Sciatic nerve (tissue), 2 donors: ENCODE measurements around the gene MSANTD3. TPM values are rescaled to one million over a fixed set of nuclear protein-coding genes. Genes with fewer than 3 reads are reported as not detected.
A peak's percentile ranks its signal among the peaks of the same experiment; 100 is the strongest.
"Not testable (repeated sequence)": the region's sequence is repeated elsewhere in the genome, so short reads cannot be mapped to it uniquely, and the experiment has no call there.

ENCODE experiments used
- ATAC-seq: fragments of 200-7000 bp; cut with Tn5 transposase; one replicate; pipeline ENCODE4 v1.9.1; 2020; ENCODE audit warnings: mild to moderate bottlenecking, moderate library complexity
- DNase-seq: peaks from one replicate; pipeline ENCODE4 v3.0.0-alpha.2; 2020; ENCODE audit warnings: low spot score
- intact Hi-C: fragments of 100-400 bp; cut with DNase I; formaldehyde crosslinking; loops from one replicate; pipeline ENCODE4 v1.14.2; 2022
- total RNA-seq: library from RNA; stranded (reverse); fragmentation: NEBNext Ultra II Directional; extraction: Animal tissue kit (Norgen Biotek cat#: 25700); gene quantifications from one replicate; pipeline ENCODE4 v1.2.1, GENCODE V29; 2021
- donor health status: DM: no; HTN: no; CAD: no.
- donor health status: DM: no; HTN: no; CAD: no.

The MSANTD3 gene, protein sequence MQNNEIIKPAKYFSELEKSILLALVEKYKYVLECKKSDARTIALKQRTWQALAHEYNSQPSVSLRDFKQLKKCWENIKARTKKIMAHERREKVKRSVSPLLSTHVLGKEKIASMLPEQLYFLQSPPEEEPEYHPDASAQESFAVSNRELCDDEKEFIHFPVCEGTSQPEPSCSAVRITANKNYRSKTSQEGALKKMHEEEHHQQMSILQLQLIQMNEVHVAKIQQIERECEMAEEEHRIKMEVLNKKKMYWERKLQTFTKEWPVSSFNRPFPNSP
- total RNA-seq: 16.2 TPM

DNA sequence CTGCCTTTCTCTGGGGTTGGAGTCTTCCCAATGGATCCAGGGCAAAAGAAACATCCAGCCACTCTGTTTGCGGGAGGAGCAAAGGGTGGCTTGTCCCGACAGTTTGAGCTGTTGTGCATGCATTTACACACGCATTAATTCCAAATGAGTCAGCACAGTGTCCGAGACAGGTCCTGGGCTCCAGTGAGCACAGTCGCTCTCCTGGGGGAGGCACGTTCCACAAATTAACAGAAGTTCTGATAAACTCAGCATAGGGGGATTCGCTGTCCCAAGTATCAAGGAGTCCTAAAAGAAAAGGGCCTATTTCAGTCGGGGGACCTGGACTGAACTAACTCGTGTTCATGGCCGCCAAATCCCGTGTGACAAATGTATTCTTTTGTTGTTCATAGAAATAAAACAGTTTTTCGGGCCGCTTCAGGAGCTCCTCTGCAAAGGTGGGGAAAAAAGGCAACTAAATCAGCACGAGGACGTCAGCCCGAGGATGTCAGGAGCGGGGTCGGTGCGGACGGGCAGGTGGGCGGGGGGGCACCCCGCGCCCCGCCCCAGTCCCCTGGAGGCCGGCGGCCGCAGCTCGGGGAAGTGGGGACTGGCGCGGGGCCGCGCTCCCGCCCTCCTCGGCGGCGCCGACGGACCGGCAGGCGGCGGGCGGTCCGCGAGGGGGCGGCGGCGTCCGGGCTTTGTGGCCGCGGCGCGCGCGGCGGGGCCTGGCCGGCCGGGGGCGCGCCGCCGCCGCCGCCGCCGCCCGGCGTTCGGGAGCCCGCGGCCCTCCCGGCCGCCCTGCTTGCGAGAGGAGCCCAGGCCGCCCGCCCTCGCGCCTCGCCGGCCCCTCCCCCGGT, at the start of gene MSANTD3:
MSANTD3 (plus strand) TSS at position 614 of the 836 bp plus-strand sequence. CDS start 14,796 bp downstream, outside the sequence.
- ATAC-seq: peak; percentile 76
- intact Hi-C loops: no loop called here
- DNase-seq: peak; percentile 71

DNA sequence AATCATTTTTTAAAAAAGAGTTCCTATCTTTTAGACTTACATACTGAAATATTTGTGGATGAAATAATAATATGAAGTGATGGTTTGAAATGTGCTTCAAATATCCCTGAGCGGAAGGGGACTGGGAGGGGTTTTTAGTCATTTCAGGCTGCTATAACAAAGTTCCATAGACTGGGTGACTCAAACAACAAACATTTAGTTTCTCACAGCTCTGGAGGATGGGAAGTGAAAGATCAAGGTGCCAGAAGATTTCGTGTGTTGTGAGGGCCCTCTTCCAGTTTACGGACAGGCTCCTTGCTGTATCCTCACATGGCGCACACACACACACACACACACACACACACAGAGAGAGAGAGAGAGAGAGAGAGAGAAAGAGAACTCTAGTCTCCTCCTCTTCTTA, 47.1 kb upstream of the MSANTD3 start:
- intact Hi-C loops: no loop called here
- ATAC-seq (no peak), DNase-seq (no peak)

DNA sequence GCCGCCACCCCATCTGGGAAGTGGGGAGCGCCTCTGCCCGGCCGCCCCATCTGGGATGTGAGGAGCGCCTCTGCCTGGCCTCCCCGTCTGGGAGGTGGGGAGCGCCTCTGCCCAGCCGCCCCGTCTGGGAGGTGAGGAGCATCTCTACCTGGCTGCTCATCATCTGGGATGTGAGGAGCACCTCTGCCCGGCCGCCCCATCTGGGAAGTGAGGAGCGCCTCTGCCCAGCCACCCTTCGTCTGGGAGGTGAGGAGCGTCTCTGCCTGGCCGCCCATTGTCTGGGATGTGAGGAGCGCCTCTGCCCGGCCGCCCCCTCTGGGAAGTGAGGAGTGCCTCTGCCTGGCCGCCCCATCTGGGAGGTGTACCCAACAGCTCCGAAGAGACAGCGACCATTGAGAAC, 34.0 kb upstream of the MSANTD3 start:
- ATAC-seq, intact Hi-C loops: not testable (repeated sequence)

DNA sequence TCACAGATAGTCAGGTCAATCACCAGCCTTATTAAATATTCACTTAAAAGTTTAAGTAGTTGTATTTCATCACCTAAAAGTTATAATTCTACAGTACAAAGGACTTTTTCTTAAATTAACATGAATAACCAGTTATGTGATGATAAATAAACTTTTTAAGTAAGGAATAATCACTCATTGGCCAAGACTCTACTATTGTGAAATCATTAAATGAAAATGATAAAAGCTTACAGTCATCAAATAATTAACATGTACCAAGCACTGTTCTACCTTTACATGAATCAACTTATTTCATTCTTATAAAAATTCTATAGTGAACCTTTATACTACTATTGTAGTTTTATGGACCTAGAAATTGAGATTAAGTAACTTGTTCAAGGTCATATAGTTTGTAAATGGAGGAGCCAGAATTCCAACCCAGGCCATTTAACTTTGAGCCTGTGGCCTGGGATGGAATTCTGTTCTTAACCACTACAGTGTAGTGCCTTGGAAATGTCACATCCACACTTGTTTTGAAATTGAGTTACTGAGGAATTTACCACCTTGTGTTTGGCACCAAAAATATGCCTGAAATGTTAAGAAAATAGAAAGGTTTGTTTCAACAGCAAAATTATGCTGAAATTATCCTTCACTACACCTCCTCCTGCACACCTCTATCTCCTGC, 32.8 kb upstream of the MSANTD3 start:
- DNase-seq (no peak), ATAC-seq (no peak)
- intact Hi-C loops: no loop called here

More for the DNA sequence above, 34.0 kb upstream of the MSANTD3 start:
- not testable (repeated sequence) for DNase-seq

DNA sequence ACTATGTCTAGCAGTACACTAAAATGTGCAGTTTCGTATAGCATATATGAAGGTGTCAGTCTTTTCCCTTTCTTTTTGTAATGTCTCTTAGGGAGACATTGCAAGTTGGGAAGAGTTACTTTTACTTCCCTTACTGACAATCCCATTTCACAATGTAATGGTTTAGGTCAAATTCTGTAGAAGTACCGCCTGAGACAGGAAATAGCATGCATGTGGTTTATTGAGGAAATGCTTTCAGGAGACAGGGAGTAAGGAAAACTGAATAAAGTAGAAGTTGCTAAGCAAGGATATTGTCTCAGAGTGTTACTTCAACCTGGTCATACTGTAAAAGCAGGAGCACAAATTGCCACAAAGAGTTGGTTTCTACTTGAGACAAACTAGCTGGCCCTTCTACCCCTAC, 32.1 kb upstream of the MSANTD3 start:
- intact Hi-C loops: no loop called here
- DNase-seq (no peak), ATAC-seq (no peak)

DNA sequence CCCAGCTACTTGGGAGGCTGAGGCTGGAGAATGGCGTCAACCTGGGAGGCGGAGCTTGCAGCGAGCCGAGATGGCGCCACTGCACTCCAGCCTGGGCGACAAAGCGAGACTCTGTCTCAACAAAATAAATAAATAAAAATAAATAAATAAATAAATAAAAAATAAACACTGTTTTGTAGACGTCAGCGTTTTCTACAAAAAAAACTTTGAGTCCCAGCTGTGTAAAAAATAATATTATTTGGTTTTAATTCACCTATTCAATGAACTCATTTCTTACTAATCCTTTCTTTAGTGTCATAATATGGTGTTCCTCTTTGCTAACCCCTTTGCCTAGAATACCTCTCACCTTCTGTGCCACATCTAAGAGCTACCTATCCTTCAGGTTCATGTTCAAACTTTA, 30.2 kb upstream of the MSANTD3 start:
- intact Hi-C loops: no loop called here
- no peak for DNase-seq
- ATAC-seq: no peak

DNA sequence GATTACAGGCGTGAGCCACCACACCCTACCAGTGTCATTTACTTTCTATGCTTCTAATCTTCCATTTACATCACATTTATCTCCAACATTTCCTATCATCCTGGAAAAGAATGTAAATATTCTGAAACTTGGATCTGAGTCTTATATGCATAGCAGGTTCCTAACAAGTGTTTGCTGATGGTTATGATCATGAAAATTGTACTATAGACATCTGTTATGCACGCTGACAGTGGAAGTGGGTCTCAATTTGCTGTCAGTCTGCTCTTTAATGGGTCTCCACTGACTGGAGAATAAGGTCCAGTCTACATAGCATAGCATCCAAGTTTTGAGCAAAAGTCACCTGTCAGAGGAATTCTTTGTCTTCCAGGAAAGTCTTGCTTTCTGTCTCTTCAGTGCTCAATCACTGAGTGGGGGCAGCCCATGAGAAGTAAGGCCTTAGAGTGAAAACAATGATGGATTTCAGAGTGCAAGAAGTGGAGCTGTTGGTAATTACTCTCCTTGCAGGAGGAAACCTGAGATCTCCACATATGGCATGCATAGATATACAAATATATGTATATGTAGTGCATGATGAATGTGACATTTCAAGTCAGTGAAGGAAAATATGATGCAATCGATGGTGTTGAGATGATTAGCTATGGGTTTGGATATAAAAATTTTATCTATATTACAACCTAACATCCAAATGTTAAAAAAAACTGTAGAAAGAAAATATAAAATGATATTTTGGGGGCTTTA, 29.2 kb upstream of the MSANTD3 start:
- DNase-seq (no peak), ATAC-seq (no peak)
- intact Hi-C loops: no loop called here

DNA sequence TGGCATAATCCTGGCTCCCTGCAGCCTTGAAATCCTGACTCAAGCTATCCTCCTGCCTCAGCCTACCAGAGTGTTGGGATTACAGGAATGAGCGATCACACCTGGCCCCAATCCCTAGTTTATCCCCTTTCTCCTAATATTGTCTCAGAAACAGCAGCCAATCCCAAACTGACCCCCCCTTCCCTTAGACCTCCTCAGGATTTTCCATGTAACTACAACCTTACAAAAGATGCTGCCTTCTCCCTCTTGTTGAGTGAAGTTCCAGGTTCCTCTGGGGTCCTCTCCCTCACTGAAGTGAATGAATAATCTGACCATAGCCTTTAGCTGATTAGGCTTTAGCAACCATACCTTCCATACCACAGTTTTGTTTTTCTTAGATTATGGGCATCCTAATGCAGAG, 25.9 kb upstream of the MSANTD3 start:
- ATAC-seq: no peak
- intact Hi-C loops: no loop called here

DNA sequence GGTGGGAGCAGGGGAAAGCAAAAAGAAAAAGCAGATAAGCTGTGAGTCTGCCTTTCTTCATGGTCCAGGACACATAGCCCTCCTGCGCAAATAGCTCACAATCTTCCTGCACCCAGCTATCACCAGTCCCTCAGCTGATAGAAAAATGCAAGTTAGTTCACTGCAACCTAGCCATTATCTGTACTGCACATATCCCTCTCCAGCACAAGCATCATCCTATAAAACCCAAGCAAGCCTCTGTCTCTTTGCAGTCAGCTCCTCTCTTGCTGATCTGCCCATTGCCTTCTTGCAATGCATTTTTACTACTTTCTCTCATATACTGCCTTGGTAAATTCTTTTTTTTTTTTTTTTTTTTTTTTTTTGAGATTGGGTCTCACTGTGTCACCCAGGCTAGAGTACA, 20.0 kb upstream of the MSANTD3 start:
- ATAC-seq: no peak
- no peak for DNase-seq
- intact Hi-C loops: no loop called here

More for the DNA sequence above, 25.9 kb upstream of the MSANTD3 start:
- DNase-seq: no peak

DNA sequence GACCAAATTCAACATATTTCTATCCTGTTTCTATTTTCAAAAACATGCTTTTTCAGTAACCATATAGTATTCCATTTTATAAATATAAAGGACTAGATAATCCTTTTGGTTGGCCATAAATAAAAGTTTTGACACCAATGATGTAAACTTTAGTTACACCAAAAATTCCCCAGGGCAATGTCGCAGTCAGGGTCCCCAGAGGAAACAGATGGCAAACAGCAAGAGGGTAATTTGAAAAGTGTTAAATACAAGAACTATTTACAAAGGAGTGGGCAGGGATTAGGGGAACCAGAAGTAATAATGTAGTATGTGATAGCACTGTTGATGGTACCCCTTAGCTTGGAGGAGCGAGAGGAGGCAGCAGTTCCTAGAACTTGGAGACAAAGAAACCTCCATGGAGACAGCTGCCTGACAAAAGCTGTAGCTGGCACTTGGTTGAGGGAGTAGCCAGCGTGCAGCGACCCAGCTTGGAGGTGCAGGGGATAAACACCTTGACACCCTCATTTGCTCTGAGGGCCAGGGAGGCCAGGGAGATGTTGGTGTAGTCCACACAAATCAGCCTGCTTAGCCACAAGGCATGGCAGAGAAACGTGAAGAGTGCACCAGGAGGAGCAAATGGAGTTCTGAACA, 18.3 kb upstream of the MSANTD3 start:
- DNase-seq (no peak), ATAC-seq (no peak)
- intact Hi-C loops: no loop called here

DNA sequence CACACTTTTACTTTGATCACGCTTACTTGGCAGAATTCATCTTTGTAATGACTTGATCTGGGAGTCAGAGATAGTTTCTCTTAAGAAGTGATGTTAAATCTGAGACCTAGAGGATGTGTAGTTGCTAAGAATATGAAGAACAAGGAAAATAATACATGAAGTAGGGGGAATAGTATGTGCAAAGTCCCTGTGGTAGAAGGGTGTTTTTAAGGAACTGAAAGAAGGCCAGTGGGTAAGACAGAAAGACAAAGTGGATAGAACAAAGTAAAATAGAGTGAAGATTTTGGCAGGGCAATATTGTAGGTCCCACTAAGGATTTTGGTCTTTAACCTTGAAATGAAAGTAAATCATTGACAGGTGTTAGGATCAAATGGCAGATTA, 17.8 kb upstream of the MSANTD3 start:
- ATAC-seq (no peak), DNase-seq (no peak)
- intact Hi-C loops: no loop called here

DNA sequence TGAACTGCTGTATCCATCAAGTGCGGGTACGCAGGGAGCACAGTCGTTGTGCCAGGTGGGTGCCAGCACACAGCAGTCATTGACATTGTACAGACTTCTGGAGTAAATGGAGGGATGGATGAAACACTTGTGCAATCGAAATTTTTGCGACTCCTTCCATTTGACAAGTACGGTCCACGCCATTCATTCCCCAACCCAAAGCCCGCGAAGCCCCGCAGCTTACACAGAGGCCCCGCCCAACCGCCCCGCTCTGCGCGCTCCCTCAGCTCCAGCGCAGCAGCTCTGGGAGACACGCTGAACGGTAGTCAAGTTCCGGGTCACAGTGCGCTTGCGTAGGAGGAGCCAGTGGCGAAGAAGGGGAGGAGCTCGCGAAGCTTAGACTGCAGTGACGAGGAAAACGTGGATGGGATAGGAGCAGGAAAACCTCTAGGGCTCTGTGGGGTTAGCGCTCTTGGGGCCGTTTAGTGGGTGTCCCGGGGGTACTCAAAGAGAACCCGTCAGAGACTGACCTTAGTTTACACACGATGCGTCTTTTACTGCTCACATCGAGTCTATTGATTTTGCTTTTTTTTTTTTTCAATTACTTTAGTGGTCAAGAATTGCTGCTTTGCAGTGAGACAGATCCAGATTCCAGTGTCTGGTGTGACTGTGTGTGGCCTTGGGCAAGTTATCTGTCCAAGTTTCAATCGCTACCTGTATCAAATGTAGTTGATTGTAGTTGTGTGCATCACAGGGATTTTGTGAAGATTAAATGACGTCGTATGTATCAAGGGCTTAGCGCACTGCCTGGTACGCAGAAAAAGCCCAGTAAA, 15.3 kb upstream of the MSANTD3 start:
- peak; percentile 91 for DNase-seq
- intact Hi-C loops: no loop called here
- peak; percentile 99 for ATAC-seq

DNA sequence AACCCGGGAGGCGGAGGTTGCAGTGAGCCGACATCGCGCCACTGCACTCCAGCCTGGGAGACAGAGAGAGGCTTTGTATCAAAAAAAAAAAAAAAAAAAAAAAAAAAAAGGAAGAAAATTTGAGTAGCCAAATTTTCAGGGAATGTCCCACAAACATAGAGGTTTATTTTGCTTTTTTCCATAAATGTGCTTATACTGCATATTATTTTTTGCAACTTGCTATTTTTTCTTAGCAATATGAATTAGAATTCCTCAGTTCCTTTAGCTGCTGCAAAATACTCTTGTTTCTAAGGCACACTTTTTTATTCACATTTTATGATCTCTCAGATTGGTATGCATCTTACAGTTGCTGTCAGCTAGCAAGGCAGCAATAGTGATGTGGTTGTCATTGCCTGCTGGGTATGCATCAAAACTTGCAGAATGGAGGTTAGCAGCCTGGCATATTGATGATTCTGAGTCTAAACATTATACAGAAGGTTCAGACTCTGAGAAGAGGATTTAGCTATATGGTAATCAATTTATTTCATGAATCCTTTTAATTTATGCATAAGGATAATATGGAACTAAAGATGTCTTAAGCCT, 13.0 kb upstream of the MSANTD3 start:
- ATAC-seq (no peak), DNase-seq (no peak)
- intact Hi-C loops: no loop called here

DNA sequence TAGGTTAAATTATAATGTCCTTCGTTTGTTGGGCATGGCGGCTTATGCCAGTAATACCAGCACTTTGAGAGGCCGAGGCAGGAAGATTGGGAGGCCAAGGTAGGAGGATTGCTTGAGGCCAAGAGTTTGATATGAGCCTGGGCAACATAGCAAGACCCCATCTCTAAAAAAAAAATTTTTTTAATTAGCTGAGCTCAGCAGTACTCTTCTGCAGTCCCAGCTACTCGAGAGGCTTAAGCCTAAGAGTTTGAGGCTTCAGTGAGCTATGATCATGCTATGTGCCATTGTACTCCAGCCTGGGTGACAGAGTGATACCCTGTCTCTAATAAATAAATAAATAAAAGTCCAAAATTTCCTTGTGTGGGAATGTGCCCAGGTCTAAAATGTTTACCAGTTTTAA, 9.1 kb upstream of the MSANTD3 start:
- no peak for ATAC-seq
- intact Hi-C loops: no loop called here
- DNase-seq: no peak

DNA sequence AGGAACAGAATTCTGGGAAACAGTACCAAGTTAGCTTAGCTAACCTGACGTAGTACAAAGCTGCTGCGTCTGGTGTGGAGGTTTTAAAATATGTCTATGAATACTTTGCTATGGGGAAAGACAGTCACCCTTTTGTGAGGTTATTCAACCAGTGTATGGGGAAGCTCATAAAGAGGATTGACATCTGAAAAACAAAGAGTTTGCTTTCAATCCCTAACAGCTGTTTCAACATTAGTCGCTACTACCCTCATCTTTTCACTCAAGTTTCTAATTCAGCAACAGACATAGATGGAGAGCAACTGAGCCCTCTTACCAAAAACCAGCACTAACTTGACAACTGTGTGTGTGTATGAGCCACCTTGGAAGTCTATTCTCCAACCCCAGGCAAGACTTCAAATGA, 7.8 kb upstream of the MSANTD3 start:
- ATAC-seq: no peak
- no peak for DNase-seq
- intact Hi-C loops: no loop called here

DNA sequence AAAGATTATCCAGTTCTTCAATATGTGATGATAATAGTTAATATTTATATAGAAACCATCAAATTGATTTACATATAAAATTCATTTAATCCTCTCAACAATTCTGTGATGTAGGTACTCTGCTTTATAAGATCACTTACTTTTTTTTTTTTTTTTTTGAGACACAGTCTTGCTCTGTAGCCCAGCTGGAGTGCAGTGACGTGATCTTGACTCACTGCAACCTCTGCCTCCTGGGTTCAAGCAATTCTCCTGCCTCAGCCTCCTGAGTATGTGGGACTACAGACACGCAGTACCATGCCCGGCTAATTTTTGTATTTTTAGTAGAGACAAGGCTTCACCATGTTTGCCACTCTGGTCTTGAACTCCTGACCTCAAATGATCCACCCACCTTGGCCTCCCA, 5.8 kb upstream of the MSANTD3 start:
- DNase-seq, ATAC-seq, intact Hi-C loops: not testable (repeated sequence)

DNA sequence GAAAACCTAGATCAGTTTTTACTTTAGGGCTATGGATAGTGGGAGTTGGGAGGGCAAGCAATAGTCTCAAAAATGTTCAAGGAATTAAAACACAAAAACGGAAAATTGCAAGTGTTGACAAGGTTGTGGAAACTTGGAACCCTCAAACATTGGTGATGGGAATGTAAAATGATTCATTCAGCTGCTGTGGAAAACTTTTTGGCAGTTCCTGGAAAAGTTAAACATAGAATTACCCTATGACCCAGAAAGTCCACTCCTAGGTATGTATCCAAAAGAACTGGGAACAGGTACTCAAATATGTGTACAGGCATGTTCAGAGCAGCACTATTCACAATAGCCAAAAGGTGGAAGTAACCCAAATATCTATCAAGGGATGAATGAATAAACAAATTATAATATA, 1.2 kb upstream of the MSANTD3 start:
- ATAC-seq: no peak
- DNase-seq: no peak
- intact Hi-C loops: no loop called here

DNA sequence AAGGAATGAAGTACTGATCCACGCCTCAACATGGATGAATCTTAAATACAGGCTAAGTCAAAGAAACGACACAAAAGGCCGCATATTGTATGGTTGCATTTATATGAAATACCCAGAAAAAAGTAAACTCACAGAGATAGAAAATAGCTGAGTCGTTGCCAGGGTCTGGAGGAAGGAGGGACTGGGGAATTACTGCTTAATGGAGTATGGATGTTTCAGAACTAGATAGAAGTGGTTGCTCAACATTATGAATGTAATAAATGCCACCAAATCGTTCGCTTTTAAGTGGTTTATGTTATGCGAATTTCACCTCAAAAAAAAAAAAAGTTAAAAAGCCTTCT, 784 bp upstream of the MSANTD3 start:
- intact Hi-C loops: no loop called here
- no peak for ATAC-seq
- no peak for DNase-seq
